Panc1 (cell line): Measurements from ENCODE around the gene DRAXIN. TPM values are rescaled to one million over a fixed set of nuclear protein-coding genes. Genes with fewer than 3 reads are reported as not detected.

Experiments used
- ATAC-seq: fragments of 200-7000 bp; cut with Tn5 transposase; 2 replicates; pipeline ENCODE4 v1.9.1; 2020; ENCODE audit warnings: mild to moderate bottlenecking, moderate library complexity
- BruUV-seq: library from RNA; stranded (reverse); fragments of 400-500 nt; replicated peaks from 2 replicates; lab custom pipeline; 2021; lab: Mats Ljungman, UMichigan
- CTCF ChIA-PET: fragments of 300-600 bp; sonication (Branson Sonifier 250); formaldehyde crosslinking; loops from one replicate; lab custom pipeline; 2022; ENCODE audit warnings: antibody characterized with exemption; lab: Charles Lee
- POLR2A ChIA-PET: fragments of 300-600 bp; sonication (Branson Sonifier 250); formaldehyde crosslinking; loops from one replicate; lab custom pipeline; 2022; ENCODE audit warnings: antibody characterized with exemption; lab: Charles Lee
- DNase-seq: peaks from one replicate; pipeline ENCODE4 v3.0.0-alpha.2; 2010; ENCODE audit warnings: low read depth, low spot score
- H3K27ac ChIP-seq: 2 replicates; pipeline ENCODE4 v1.5.1; 2011; ENCODE audit warnings: mild to moderate bottlenecking, low read length, inconsistent platforms
- H3K27me3 ChIP-seq: fragments of 200-500 bp; sonication (Bioruptor generic); 2 replicates; pipeline ENCODE4 v1.6.0; 2014; ENCODE audit warnings: low read length, inconsistent platforms; ENCODE audit not compliant: control insufficient read depth, insufficient read depth
- H3K36me3 ChIP-seq: fragments of 200-500 bp; sonication (Bioruptor generic); 2 replicates; pipeline ENCODE4 v1.5.1; 2014; ENCODE audit warnings: inconsistent platforms, mild to moderate bottlenecking, low read length, moderate library complexity; ENCODE audit not compliant: control insufficient read depth, insufficient read depth
- H3K4me1 ChIP-seq: 2 replicates; pipeline ENCODE4 v1.5.1; 2011; ENCODE audit warnings: inconsistent platforms, mild to moderate bottlenecking, low read length, moderate library complexity; ENCODE audit not compliant: control insufficient read depth, insufficient read depth
- H3K4me3 ChIP-seq, 2 experiments: 2 replicates each; pipeline ENCODE4 v1.5.1; 2011 to 2012; ENCODE audit warnings: low read depth in 2 of 2, low read length in 2 of 2, mild to moderate bottlenecking in 2 of 2, inconsistent platforms in 1 of 2, moderate library complexity in 1 of 2
- H3K9me3 ChIP-seq: fragments of 200-500 bp; sonication (Bioruptor generic); 2 replicates; pipeline ENCODE4 v1.5.1; 2014; ENCODE audit warnings: low read depth, mild to moderate bottlenecking, inconsistent platforms, low read length, moderate library complexity; ENCODE audit not compliant: control insufficient read depth, insufficient read depth
- POLR2AphosphoS5 ChIP-seq: IDR thresholded peaks from 2 replicates; pipeline ENCODE4 v1.6.1; 2012; ENCODE audit warnings: mild to moderate bottlenecking, low read depth, low read length, moderate library complexity
- SIN3A ChIP-seq: IDR thresholded peaks from 2 replicates; pipeline ENCODE4 v1.6.1; 2012; ENCODE audit warnings: low read depth, mild to moderate bottlenecking, low read length, moderate library complexity, borderline replicate concordance; ENCODE audit not compliant: insufficient read depth
- TCF7L2 ChIP-seq: IDR thresholded peaks from 2 replicates; pipeline ENCODE4 v1.6.1; 2011; ENCODE audit warnings: mild to moderate bottlenecking, low read depth, low read length, inconsistent platforms
- in situ Hi-C: cut with HindIII; loops from 2 replicates; pipeline ENCODE4 v1.10.0; 2016; ENCODE audit warnings: low sequenced_read_pairs, low pct_unique_long_range_greater_than_20kb
- intact Hi-C: fragments of 100-400 bp; cut with micrococcal nuclease; formaldehyde crosslinking; loops from one replicate; pipeline ENCODE4 v1.10.0; 2022; ENCODE audit not compliant: unreplicated experiment
- total RNA-seq: library from RNA; stranded (reverse); gene quantifications from one replicate; pipeline ENCODE4 v1.2.1, GENCODE V29; 2021; ENCODE audit not compliant: unreplicated experiment
- TF ChIP-seq, protein P1 (sequence below): fragments of 450-650 bp; IDR thresholded peaks from 2 replicates; pipeline ENCODE4 v1.5.1; 2017; ENCODE audit warnings: mild to moderate bottlenecking
- TF ChIP-seq, protein P2 (sequence below), 2 experiments: IDR thresholded peaks; 2 replicates each; pipeline ENCODE4 v1.6.1; 2011 to 2012; ENCODE audit warnings: low read depth in 2 of 2, control low read depth in 1 of 2, low read length in 1 of 2, mild to moderate bottlenecking in 1 of 2, moderate library complexity in 1 of 2; ENCODE audit not compliant: insufficient read depth in 1 of 2

Gene DRAXIN
- total RNA-seq, 1 experiment from 2014 or later, result 0.13 TPM

DNA sequence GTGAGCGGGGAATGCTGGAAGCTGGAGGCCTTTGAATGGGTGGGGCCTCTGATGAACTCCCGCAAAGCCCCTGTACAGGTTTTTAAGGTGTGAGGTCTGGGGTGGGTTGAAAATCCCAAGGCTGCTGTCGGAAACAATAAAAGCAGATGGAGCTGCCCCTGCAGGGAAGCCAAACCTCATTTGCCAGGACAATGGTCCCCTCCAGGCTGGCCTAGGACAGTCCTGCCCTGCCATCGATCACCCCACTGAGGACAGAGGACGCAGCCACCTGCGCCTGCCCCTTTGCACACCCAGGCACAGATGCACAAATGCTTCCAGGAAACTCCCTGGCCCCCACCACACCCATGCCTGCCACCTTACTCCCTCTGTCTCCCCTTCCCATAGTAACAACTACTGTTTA is 4.4 kb downstream of the DRAXIN start:
- no peak overlapping the region for H3K27ac ChIP-seq
- no peak for TF ChIP-seq POLR2AphosphoS5
- TF ChIP-seq SIN3A, result no peak
- TF ChIP-seq, protein P1, sequence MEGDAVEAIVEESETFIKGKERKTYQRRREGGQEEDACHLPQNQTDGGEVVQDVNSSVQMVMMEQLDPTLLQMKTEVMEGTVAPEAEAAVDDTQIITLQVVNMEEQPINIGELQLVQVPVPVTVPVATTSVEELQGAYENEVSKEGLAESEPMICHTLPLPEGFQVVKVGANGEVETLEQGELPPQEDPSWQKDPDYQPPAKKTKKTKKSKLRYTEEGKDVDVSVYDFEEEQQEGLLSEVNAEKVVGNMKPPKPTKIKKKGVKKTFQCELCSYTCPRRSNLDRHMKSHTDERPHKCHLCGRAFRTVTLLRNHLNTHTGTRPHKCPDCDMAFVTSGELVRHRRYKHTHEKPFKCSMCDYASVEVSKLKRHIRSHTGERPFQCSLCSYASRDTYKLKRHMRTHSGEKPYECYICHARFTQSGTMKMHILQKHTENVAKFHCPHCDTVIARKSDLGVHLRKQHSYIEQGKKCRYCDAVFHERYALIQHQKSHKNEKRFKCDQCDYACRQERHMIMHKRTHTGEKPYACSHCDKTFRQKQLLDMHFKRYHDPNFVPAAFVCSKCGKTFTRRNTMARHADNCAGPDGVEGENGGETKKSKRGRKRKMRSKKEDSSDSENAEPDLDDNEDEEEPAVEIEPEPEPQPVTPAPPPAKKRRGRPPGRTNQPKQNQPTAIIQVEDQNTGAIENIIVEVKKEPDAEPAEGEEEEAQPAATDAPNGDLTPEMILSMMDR, result no peak
- TF ChIP-seq, protein P2, sequence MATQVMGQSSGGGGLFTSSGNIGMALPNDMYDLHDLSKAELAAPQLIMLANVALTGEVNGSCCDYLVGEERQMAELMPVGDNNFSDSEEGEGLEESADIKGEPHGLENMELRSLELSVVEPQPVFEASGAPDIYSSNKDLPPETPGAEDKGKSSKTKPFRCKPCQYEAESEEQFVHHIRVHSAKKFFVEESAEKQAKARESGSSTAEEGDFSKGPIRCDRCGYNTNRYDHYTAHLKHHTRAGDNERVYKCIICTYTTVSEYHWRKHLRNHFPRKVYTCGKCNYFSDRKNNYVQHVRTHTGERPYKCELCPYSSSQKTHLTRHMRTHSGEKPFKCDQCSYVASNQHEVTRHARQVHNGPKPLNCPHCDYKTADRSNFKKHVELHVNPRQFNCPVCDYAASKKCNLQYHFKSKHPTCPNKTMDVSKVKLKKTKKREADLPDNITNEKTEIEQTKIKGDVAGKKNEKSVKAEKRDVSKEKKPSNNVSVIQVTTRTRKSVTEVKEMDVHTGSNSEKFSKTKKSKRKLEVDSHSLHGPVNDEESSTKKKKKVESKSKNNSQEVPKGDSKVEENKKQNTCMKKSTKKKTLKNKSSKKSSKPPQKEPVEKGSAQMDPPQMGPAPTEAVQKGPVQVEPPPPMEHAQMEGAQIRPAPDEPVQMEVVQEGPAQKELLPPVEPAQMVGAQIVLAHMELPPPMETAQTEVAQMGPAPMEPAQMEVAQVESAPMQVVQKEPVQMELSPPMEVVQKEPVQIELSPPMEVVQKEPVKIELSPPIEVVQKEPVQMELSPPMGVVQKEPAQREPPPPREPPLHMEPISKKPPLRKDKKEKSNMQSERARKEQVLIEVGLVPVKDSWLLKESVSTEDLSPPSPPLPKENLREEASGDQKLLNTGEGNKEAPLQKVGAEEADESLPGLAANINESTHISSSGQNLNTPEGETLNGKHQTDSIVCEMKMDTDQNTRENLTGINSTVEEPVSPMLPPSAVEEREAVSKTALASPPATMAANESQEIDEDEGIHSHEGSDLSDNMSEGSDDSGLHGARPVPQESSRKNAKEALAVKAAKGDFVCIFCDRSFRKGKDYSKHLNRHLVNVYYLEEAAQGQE (IDR thresholded peaks at IDR 0.05; ENCODE audit: insufficient read depth in 1 of 2, low read depth in 2 of 2, low read length in 1 of 2), result no peak
- no peak for TF ChIP-seq TCF7L2
- in situ Hi-C loops (no loop called here), intact Hi-C loops (no loop called here)
- no peak for ATAC-seq
- H3K27me3 ChIP-seq, result no peaks in the 10 kb centered on the region; the same call in 1 of the 2 replicates
- no TSS peak for BruUV-seq
- no peak for DNase-seq
- H3K4me3 ChIP-seq, result no peak overlapping the region
- POLR2A ChIA-PET, result no interaction called here
- CTCF ChIA-PET, result interaction anchor here (0.5 kb wide), 1 partner anchor 27 kb away, joined by 4 read pairs; no protein-coding TSS in a partner anchor
- H3K36me3 ChIP-seq, result no peaks in the 10 kb centered on the region
- H3K9me3 ChIP-seq, result no peaks in the 10 kb centered on the region
- peaks cover 7% of the 10 kb centered on the region; the same call in 1 of the 2 replicates for H3K4me1 ChIP-seq

DNA sequence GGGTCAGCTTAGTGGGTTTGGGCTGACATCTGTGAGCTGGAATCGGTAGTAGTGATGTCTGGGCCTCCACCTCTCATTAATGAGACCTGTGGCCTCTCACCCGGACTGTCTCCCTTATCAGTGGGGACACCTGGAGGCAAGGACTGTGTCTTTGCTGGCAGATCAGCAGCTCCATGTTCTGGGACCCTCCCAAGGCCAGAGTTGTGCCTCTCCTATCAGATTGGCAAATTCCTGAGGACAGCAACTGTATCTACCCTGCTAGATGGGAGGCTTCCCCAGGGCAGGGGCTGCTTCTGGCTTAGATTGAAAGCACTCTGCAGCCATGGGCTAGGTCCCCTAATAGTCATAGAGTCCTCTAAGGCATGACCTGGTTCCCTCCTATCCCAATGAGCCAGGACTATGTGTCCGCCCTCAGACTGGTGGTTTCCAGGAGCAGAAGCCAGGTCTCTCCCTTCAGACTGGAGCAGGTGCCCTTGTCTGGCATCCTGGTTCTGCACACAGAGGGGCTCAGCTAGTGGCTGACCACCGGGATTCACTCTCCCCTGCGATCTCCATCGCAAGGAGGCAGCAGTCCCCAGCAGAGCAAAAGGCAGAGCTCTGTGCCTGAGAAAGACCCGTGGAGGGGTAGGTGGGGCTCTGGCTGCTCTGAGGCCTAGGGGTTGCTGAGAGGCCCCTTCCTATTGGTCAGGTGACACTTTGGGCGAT is 5.8 kb downstream of the DRAXIN start:
- intact Hi-C loops (no loop called here), in situ Hi-C loops (no loop called here)
- ATAC-seq (no peak), DNase-seq (no peak)
- H3K4me3 ChIP-seq, result no peak overlapping the region
- CTCF ChIA-PET, result no interaction called here
- POLR2A ChIA-PET, result no interaction called here
- H3K9me3 ChIP-seq, result no peaks in the 10 kb centered on the region
- H3K4me1 ChIP-seq, result peaks cover 7% of the 10 kb centered on the region; the same call in 1 of the 2 replicates
- H3K36me3 ChIP-seq, result no peaks in the 10 kb centered on the region
- TF ChIP-seq TCF7L2, result no peak
- TF ChIP-seq, protein P1, result no peak
- TF ChIP-seq SIN3A, result no peak
- no peak for TF ChIP-seq POLR2AphosphoS5
- TF ChIP-seq, protein P2 (IDR thresholded peaks at IDR 0.05; ENCODE audit: insufficient read depth in 1 of 2, low read depth in 2 of 2, low read length in 1 of 2), result no peak
- H3K27me3 ChIP-seq, result no peaks in the 10 kb centered on the region
- BruUV-seq, result no TSS peak
- H3K27ac ChIP-seq, result no peak overlapping the region
